ENCODE data around the gene C5orf63. TPM values are rescaled to one million over a fixed set of nuclear protein-coding genes. Genes with fewer than 3 reads are reported as not detected.
"Not testable (repeated sequence)": the region's sequence is repeated elsewhere in the genome, so short reads cannot be mapped to it uniquely, and the experiment has no call there.

C5orf63 gene
- total and polyA plus RNA-seq, 10 of the 15 experiments (the other 5 are each of a cell fraction or from before 2014, with no cell fraction given), result 8.7 to 54.3 (median 11.9) TPM

- no peak for TF ChIP-seq POLR2AphosphoS2 (IDR thresholded peaks at IDR 0.05; ENCODE audit: low read depth, low read length)
These were observed 47.8 kb downstream of the C5orf63 start (continued) for GRCh38 chr5:127025467-127025866.

GRCh38 chr5:127024821-127025220 is 48.5 kb downstream of the C5orf63 start:
- DNase-seq (ENCODE audit: low read depth, low spot score), result no peak
- WGBS (ENCODE audit: insufficient coverage, insufficient replicate concordance, low lambda C conversion rate, missing lambda C conversion rate), result 67% methylated on average over 4 of the region's 4 CpGs
- intact Hi-C loops (cut with micrococcal nuclease; ENCODE audit: unreplicated experiment) (loop anchor here (10.0 kb wide), 1 partner anchor 180 kb away; no protein-coding TSS in a partner anchor), in situ Hi-C loops (cut with MboI) (no loop called here)
- ATAC-seq, result no peak
- no peaks in the 10 kb centered on the region for H3K36me3 ChIP-seq (ENCODE audit: control insufficient read depth in 2 of 2, insufficient read depth in 2 of 2, low read length in 1 of 2)
- POLR2A ChIA-PET, result interaction anchor here (0.5 to 7.5 kb wide), 7 partner anchors 12 to 249 kb away, joined by 3 to 114 read pairs (median 3); no protein-coding TSS in a partner anchor
- no peak overlapping the region for H3K4me3 ChIP-seq
- no peaks in the 10 kb centered on the region for H3K9me3 ChIP-seq (replicated peaks; ENCODE audit: control insufficient read depth, insufficient read depth, low read length)
- no peak overlapping the region for H3K9ac ChIP-seq (ENCODE audit: control insufficient read depth, insufficient read depth, low read length)
- no peak overlapping the region for H3K27ac ChIP-seq (ENCODE audit: control insufficient read depth, insufficient read depth)
- no peaks in the 10 kb centered on the region for H3K4me1 ChIP-seq (ENCODE audit: control insufficient read depth, insufficient read depth, low read length)
- no peak for FAIRE-seq
- H2AFZ ChIP-seq (ENCODE audit: control insufficient read depth, low read depth, low read length), result no peak overlapping the region
- no peak overlapping the region for H3K4me2 ChIP-seq (ENCODE audit: control insufficient read depth, insufficient read depth)
- H3K79me2 ChIP-seq (ENCODE audit: control insufficient read depth, insufficient read depth, low read length), result peaks cover under 1% of the 10 kb centered on the region
- CTCF ChIA-PET, result interaction anchor here (0.9 to 5.0 kb wide), 3 partner anchors 10 to 20 kb away, joined by 3 to 32 read pairs (median 25); no protein-coding TSS in a partner anchor
- H3K27me3 ChIP-seq (replicated peaks in 1 of 2; ENCODE audit: control insufficient read depth in 2 of 2, insufficient read depth in 2 of 2, low read length in 1 of 2), result no peaks in the 10 kb centered on the region
- SMC1A ChIA-PET (ENCODE audit: uncharacterized antibody, unreplicated experiment), result interaction anchor here (1.0 to 8.0 kb wide), 16 partner anchors 10 to 194 kb away, joined by 3 to 156 read pairs (median 5); no protein-coding TSS in a partner anchor
- no peak for TF ChIP-seq NR2C1 (IDR thresholded peaks at IDR 0.05)
- TF ChIP-seq BRCA1 (IDR thresholded peaks at IDR 0.05; ENCODE audit: low read depth, low read length), result no peak
- TF ChIP-seq NFYA (IDR thresholded peaks at IDR 0.05; ENCODE audit: borderline replicate concordance, low read depth, low read length), result no peak
- no peak for TF ChIP-seq ZSCAN29 (IDR thresholded peaks at IDR 0.05)
- no peak for TF ChIP-seq STAT3 (IDR thresholded peaks at IDR 0.05; ENCODE audit: low read depth, low read length)
- TF ChIP-seq MTA2 (IDR thresholded peaks at IDR 0.05; ENCODE audit: low read depth), result no peak
- no peak for TF ChIP-seq HDAC6 (IDR thresholded peaks at IDR 0.05; ENCODE audit: unreplicated experiment)
- RAD21 ChIA-PET (ENCODE audit: unreplicated experiment), result interaction anchor here (0.9 to 6.8 kb wide), 16 partner anchors 7 to 247 kb away, joined by 3 to 107 read pairs (median 4); partner anchors contain the start of gene C5orf63
- H4K20me1 ChIP-seq (ENCODE audit: control insufficient read depth, insufficient read depth), result no peaks in the 10 kb centered on the region
- BruUV-seq (replicated peaks), result no TSS peak

GRCh38 chr5:127023552-127024191 is 49.6 kb downstream of the C5orf63 start:
- H3K9me3 ChIP-seq (replicated peaks; ENCODE audit: control insufficient read depth, insufficient read depth, low read length); BruUV-seq (replicated peaks); H3K27ac ChIP-seq (ENCODE audit: control insufficient read depth, insufficient read depth); H3K9ac ChIP-seq (ENCODE audit: control insufficient read depth, insufficient read depth, low read length); H3K27me3 ChIP-seq (replicated peaks in 1 of 2; ENCODE audit: control insufficient read depth in 2 of 2, insufficient read depth in 2 of 2, low read length in 1 of 2); in situ Hi-C loops (cut with MboI); H3K4me2 ChIP-seq (ENCODE audit: control insufficient read depth, insufficient read depth); H4K20me1 ChIP-seq (ENCODE audit: control insufficient read depth, insufficient read depth); H2AFZ ChIP-seq (ENCODE audit: control insufficient read depth, low read depth, low read length); H3K4me3 ChIP-seq; H3K79me2 ChIP-seq (ENCODE audit: control insufficient read depth, insufficient read depth, low read length); FAIRE-seq; H3K4me1 ChIP-seq (ENCODE audit: control insufficient read depth, insufficient read depth, low read length); DNase-seq (ENCODE audit: low read depth, low spot score); H3K36me3 ChIP-seq (ENCODE audit: control insufficient read depth in 2 of 2, insufficient read depth in 2 of 2, low read length in 1 of 2): not testable (repeated sequence)
- CTCF ChIA-PET, result interaction anchor here (0.9 to 5.0 kb wide), 4 partner anchors 8 to 54 kb away, joined by 3 to 32 read pairs (median 14); no protein-coding TSS in a partner anchor
- POLR2A ChIA-PET, result interaction anchor here (0.6 to 7.5 kb wide), 4 partner anchors 11 to 245 kb away, joined by 3 to 114 read pairs (median 3); no protein-coding TSS in a partner anchor
- SMC1A ChIA-PET (ENCODE audit: uncharacterized antibody, unreplicated experiment), result interaction anchor here (1.0 to 8.0 kb wide), 14 partner anchors 10 to 192 kb away, joined by 3 to 156 read pairs (median 5); no protein-coding TSS in a partner anchor
- 83% methylated on average over 7 of the region's 7 CpGs for WGBS (ENCODE audit: insufficient coverage, insufficient replicate concordance, low lambda C conversion rate, missing lambda C conversion rate)
- RAD21 ChIA-PET (ENCODE audit: unreplicated experiment), result interaction anchor here (0.7 to 6.8 kb wide), 11 partner anchors 11 to 123 kb away, joined by 3 to 107 read pairs (median 4); no protein-coding TSS in a partner anchor
- ATAC-seq, result peak; percentile 6
- intact Hi-C loops (cut with micrococcal nuclease; ENCODE audit: unreplicated experiment), result loop anchor here (10.0 kb wide), 1 partner anchor 179 kb away; no protein-coding TSS in a partner anchor

Measured in GM12878 (cell line).